Retinal pigment epithelial cell (primary cell): ENCODE measurements around the gene FOSB.

Experiments used
- DNase-seq: peaks from one replicate; pipeline ENCODE4 v3.0.0-alpha.2; 2010; ENCODE audit warnings: low read depth
- H3K4me3 ChIP-seq: 2 replicates; pipeline ENCODE4 v1.5.1; 2011; ENCODE audit warnings: mild to moderate bottlenecking, low read length, control low read depth, moderate library complexity
- TF ChIP-seq, protein P1 (sequence below): conservative IDR thresholded peaks from 2 replicates; pipeline ENCODE4 v1.5.1; 2011; ENCODE audit warnings: low read depth, low read length, control low read depth, inconsistent platforms

Gene FOSB

DNA sequence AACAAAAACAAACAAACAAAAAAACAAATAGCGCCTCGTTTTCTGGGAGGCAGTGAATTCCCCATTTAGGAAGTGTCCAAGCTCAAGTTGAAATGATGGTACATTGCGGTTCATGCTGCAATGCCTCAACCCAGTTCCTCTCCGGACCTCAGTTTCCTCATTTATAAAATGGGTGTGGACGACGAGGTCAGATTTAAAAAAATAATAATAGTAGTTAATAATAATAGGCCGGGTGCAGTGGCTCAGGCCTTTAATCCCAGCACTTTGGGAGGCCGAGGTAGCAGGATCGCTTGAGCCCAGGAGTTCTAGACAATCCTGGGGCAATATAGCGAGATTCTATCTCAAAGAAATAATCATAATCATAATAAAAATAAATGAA lies 28.6 kb upstream of the FOSB start:
- TF ChIP-seq, protein P1, sequence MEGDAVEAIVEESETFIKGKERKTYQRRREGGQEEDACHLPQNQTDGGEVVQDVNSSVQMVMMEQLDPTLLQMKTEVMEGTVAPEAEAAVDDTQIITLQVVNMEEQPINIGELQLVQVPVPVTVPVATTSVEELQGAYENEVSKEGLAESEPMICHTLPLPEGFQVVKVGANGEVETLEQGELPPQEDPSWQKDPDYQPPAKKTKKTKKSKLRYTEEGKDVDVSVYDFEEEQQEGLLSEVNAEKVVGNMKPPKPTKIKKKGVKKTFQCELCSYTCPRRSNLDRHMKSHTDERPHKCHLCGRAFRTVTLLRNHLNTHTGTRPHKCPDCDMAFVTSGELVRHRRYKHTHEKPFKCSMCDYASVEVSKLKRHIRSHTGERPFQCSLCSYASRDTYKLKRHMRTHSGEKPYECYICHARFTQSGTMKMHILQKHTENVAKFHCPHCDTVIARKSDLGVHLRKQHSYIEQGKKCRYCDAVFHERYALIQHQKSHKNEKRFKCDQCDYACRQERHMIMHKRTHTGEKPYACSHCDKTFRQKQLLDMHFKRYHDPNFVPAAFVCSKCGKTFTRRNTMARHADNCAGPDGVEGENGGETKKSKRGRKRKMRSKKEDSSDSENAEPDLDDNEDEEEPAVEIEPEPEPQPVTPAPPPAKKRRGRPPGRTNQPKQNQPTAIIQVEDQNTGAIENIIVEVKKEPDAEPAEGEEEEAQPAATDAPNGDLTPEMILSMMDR, result no peak
- no peak for DNase-seq

DNA sequence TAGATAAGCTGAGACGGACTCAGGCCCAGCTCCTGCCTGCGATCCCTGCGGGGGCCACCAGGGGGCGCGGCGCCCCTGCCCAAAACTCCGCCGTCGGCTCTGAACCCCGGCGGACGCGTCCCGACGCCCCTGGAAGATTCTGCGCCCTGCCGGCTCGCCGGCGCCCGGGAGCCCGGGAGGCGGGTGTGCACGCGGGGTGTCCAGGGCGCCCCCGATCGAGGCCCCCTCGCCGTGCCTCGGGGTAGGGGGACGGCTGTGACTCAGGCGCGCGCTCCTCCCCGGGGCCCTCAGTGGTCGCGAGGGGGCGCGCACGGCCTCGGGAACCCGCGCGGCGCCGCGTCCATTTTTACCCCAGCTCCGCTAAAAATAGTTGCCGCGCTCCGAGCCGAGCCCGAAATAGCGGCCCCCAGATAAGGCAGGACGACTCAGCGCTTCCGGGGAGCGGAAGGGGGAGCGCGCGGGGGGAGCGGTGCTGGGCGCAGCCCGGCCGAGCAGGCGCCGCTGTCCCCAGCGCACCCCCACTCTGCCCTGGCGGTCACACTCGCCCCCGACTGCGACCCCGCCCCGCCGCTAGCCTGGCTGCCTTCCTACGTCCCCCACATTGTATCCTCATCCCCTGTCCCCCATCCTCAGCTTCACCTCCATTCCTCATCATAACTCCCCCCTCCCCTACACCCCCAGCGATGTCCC lies 28.1 kb upstream of the FOSB start:
- TF ChIP-seq, protein P1, result peak; percentile 92
- DNase-seq, result no peak
- peak overlapping the region; percentile 32 for H3K4me3 ChIP-seq

More for the DNA sequence above, 28.6 kb upstream of the FOSB start:
- peak overlapping the region; percentile 32 for H3K4me3 ChIP-seq

DNA sequence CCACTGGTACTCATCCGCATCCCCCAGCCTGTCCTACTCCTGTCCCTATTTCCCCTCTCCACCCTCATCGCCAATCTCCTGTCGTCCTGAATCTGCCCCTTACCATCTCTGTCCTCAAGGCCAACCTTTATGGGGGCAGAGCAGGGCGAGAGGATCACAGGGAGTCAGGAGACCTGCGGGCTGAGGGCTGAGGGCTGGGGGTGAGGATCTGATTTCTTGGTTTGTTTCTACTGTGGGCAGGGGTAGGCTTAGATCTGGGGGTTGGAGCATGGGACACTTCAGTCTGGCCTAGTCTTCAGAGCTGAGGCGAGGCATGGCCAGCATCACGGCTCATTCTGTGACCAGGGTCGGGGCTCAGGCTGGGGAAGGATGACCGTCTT lies 27.5 kb upstream of the FOSB start:
- no peak for DNase-seq
- peak overlapping the region; percentile 32 for H3K4me3 ChIP-seq
- TF ChIP-seq, protein P1, result no peak

DNA sequence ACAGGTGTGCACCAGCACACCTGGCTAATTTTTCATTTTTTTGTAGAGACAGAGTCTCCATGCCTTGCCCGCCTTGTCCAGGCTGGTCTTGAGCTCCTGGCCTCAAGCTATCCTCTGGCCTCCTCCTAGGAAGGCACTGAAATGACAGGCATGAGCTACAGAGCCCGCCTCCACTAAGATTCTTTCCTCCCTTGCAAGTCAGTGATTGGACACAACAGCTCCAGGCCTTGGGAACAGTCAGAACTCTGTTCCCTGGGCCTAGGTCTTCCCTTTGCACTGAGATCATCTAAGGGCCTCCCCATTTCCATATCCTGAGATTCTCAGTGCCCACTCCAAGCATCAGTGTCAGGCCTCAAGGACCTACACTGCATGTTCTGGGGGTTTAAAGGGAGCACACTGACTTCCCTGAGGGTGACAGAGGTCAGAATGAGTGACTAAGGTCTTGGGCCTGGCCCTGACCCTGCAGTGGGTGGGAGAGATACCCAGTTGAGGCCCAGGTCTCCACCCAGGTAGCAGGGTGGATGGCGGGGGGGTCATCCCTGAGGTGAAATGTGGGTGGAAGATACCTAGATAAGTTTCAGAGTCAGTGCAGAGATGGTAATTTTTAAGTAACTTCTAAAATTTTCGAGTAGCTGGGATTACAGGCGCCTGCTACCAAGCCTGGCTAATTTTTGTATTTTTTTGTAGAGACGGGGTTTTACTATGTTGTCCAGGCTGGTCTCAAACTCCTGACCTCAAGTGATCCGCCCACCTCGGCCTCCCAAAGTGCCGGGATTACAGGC lies 26.7 kb upstream of the FOSB start:
- TF ChIP-seq, protein P1, result no peak
- no peak for DNase-seq
- H3K4me3 ChIP-seq, result no peak overlapping the region

DNA sequence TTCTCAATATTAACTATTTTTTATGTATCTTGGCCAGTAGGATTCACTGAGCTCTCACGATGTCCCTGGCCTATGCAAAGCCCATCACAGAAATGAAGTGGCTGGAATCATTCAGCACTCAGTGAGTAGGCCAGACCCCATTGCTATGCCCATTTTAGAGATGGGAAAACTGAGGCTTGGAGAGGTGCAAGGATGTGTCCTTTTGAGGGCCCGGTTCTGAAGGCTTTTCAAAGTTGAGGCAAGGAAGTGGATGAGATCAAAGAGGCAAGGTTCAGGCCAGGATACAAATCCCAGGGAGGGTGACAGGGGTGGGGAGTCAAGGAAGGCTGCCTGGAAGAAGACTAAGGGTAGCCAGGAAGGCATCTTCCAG lies 25.4 kb upstream of the FOSB start:
- TF ChIP-seq, protein P1, result no peak

DNA sequence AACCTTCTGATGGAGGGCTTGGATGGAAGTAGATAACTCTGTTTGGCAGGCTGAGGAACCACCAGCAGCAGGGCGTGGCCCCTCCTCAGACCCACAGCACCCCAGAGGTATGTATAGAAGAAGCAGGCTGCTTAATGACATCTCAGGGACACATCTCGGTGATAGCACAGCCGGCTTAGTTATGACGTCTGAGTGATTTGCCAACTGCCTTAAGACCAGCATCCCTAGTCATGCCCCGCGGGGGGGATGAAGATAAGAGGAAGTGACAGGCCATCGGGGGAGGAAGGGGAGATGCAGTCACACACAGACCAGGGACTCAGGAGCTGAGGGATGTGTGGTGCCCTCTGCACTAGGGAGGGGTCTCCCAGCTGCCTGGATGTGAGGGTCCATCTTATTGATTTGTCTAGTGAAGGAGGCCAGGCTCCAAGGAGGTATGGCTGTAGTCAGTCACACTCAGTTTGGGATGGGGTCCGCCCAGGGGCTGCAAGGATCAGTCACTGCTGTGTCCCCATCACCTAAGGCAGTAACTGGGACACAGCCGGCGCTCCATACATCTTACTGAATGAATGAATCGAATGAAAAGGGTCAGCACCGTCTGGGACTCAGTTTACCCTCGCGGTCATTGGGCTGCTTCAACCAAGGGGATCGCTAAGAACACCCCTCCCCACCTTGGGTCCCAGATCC lies 24.9 kb upstream of the FOSB start:
- H3K4me3 ChIP-seq, result peak overlapping the region; percentile 61
- no peak for DNase-seq
- TF ChIP-seq, protein P1, result no peak

More for the DNA sequence above, 25.4 kb upstream of the FOSB start:
- no peak for DNase-seq
- H3K4me3 ChIP-seq, result no peak overlapping the region
